SIG-M5 treated with dmso at 0.1 percent for 504 hours (cell line): ENCODE results near the gene SMAD6.
"Not testable (repeated sequence)": the region's sequence is repeated elsewhere in the genome, so short reads cannot be mapped to it uniquely, and the experiment has no call there.

Experiments used
- DNase-seq: peaks from one replicate; lab custom pipeline; 2025; ENCODE audit not compliant: unreplicated experiment; lab: John Stamatoyannopoulos, UW

The SMAD6 gene

DNA sequence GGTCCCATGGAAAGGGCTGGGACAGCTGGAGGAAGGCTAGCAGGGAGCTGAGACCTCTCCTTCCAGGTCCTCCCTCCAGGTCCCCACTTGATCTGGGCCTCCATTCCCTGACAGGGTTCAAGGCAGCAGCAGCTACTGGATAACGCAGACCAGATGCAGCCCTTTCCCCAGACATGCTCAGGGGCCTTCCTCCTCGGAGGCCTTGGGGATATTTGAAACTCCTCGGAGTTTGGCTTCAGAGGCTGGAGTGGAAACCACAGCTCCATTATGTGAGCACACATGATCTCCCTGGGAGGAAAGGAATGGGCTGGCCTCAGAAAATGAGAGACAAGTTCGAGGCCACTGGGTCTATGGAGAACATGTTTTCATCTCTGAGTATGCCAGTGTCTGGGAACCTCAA is 119.3 kb downstream of the SMAD6 start:
- no peak for DNase-seq

DNA sequence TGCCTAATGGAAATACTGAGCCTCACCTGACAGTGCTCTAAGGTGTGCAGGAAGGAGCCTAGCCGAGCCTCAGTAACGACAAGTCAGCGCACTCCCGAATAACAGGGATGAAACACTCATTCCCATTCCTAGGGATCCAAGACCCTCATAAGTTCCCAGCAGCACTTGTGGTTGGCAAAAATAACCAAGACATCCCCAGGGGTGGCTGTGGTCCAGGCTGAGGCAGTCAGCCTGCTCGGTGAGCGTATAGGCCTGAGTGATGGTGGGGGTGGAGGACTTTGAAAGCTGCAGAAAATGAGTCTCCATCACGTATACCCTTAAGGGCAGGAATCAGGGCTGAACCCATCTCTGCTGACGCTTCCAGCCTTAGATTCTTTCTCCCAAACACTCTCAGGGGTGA is 120.1 kb downstream of the SMAD6 start:
- no peak for DNase-seq

DNA sequence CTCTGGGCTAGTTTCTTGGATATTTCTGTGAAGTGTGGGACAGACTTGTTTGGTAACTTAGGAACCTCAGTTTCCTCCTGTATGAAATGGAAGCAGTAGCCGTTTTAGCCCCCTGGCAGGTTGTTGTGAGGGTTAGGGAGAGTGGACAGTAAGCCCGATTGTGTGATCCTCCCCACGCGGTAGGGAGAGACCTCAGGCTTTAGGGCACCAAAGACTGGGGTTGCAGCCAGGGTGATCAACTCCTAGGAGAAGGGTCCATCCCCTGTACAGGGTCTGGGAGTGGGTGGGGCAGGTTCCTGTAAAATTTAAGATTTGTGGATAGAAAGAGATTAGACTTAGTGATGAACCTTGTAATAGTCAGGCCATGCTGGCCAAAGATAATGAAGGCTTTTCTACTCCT is 120.5 kb downstream of the SMAD6 start:
- no peak for DNase-seq

DNA sequence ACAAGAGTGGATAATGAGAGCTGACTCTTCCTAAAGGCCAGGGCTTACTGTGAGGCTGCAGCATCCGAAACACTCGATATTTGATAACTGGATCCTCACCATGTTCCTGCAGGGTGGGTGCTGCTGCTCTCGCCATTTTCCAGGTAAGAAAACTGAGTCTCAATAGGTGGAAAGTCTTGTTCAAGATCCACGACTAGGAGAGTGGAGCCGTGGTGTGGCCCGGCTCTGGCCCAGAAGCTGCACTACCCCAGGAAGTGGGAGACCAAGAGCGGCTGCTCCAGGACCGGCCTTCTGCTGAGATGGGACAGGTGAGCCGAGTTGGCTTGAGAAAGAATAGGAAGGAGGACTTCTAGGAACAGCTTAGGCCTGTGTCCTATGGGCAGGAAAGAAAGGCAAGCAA is 121.6 kb downstream of the SMAD6 start:
- no peak for DNase-seq

DNA sequence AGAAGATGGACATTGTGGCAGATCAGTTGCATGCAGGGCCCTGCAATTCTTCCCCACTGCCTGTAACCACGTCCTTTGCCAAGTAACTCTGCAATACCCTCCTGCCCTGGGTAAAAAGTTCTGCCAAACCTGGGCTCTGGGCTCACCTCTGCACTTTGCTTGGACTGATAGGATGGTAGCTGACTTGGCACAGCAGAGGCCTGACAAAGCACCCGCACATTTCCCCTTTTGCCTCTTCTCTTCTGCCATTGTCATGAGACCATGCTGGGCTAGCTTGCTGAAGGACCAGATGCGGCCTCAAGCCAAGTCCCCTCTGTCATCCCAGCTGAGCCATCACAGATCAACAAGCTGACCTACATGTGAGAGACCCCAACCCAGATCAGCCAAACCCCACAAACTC is 122.4 kb downstream of the SMAD6 start:
- DNase-seq = no peak

DNA sequence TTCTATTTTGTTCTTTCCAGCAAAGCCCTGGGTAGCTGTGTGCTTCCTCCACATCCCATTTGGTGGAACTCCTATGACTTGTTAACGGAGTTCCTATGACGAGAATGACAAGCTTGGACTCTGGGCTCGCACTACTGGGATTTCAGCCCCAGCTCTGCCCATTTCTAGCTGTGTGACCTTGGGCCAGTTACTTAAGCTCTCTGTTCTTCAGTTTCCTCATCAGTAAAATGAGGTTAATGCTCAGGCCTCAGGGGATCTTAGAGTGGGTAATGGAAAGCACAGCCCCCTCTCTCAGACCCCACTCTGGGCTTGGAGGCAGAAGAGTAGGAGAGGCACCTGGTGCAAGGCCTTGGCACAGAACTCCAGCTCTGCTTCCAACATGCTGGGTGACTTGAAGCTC is 123.1 kb downstream of the SMAD6 start:
- DNase-seq = no peak

DNA sequence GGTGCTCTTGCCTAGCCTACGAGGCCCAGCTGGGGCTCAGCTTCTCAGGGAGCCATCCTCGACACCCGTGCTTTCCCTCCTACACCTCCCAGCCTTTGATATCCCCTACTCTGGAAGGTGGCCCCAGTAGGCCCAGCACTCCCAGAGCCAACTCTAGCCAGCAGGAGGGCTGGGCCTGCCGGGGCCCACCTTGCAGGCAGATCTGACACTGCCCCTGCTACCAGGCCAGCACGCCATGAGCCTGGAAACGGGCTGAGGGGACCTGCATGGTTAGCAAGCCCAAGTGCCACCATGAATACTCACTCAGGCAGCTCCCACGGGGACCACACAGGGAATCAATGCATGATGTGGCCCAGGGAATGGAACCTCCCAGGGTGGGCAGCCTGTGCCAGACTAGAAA is 123.7 kb downstream of the SMAD6 start:
- no peak for DNase-seq

DNA sequence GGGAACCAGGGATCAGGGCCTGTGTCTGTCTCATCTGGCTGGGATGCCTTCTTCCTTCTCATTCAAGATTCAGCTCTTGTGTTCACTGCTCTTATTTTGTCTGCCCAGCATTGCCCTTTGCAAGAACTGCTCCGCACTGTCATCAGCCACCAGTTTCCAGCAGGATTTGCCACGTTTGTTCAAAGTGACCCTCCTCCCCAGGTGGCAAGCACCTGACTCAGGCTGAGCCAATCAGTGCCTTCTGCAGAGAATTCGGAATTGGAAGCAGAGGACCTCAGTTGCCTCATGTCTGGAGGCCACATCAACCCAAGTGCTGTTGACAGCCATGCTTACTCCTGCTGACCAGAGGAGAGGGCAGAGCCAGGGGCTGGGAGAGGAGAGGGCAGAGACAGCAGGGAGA is 124.5 kb downstream of the SMAD6 start:
- no peak for DNase-seq

DNA sequence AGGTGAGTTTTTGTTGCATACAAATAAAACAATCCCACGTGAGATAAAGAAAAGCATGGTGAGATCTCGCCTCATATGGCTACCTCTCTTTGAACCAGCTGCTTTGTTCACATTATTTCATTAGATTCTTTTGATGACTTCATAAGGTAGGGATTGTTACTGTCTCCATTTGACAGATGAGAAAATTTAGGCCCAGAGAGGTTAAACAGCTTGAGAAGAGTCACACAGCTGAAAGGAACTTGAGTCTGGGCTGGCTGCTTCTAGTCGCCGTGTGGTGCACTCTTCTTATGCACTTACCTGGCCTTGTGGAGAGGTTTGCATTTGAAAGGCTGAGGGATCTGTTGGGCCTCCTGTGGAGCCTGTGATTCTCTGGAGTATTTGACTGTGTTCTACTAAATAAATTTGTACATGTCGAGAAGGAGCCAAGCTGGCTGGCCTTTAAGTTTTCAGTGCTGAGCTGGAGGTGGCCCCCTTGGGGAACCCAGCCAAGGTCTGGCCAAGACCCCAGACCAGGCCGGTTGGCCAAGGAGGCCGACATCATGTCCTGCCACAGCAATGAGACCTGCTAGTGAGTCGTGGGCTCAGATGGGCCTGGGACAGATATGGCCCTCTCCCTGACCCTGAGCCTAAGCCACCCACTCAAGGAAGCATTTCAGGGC is 125.1 kb downstream of the SMAD6 start:
- no peak for DNase-seq

DNA sequence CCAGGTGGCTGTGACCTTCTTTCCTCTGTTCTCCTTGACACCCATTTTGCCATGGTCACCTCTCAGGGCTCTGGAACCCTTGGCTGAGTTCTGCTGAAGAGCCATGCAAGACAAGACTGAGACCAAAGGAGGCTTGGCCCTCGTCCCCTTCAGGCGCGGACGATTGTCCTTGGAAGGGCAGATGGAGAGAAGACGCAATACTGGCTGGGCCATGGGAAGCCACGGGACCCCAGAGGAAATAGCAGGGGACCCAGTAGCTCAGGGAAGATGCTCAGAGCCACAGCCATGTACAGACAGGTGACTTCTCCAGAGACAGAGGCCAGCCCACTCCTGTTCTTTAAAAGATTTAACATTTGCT is 125.6 kb downstream of the SMAD6 start:
- no peak for DNase-seq

DNA sequence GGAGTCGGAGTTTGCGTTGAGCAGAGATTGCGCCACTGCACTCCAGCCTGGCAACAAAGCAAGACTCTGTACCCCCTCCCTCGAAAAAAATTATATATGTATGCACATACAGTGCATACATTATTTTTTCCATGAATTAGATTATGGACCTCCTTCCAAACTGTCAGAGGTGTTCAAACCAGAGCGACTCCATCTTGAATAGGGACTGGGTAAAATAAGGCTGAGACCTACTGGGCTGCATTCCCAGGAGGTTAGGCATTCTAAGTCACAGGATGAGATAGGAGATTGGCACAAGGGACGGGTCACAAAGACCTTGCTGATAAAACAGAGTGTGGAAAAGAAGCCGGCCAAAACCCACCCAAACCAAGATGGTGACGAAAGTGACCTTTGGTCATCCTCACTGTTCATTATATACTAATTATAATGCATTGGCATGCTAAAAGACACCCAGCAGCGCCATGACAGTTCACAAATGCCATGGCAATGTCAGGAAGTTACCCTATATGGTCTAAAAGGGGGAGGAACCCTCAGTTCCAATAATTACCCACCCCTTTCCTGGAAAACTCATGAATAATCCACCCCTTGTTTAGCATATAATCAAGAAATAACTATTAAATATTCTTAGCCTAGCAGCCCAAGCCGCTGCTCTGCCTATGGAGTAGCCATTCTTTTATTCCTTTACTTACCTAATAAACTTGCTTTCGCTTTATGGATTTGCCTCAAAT is 126.9 kb downstream of the SMAD6 start:
- not testable (repeated sequence) for DNase-seq

DNA sequence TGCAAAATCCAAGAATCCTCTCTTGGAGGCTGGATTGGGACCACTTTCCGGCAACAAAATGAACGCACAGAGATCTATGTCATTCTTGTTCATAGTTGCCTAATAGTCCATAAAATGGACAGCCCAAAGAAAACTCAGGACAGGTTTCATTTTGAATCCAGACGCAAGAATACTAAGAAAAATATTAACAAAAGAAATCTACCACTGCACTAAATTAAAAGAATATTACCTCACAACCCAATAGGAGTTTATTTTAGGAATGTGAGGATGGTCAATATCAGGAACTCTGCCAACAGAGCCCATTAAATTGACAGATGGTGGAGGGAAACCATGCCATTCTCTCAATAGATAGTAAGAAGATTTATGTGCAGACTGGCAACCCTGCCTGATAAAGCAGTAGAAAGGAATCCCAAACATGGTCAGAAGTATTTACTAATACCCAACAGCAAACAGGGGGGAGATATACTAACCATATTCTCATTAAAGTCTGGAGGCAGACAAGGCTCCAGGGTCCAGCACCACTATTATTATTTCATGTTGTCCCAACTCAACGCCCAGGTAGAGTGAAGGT is 127.6 kb downstream of the SMAD6 start:
- DNase-seq = no peak

DNA sequence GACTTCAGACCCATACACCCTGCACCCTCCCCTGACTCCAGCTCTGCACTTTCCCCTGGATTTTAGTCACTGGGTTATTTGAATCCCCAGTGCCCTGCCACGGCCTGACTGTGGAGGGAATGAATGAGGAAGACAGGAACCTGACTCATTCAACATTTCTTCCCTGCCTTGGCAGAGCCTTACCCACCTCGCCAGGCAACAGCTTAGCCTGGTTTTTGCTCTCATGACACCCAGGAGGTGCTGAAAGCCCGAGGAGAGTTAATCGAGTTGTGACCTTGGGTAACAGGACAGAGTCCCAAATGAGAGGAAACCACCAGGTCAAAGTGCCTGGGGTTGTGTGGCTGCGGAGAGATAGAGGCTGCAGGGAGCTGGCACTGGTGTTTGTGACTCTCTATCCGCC is 128.3 kb downstream of the SMAD6 start:
- no peak for DNase-seq

DNA sequence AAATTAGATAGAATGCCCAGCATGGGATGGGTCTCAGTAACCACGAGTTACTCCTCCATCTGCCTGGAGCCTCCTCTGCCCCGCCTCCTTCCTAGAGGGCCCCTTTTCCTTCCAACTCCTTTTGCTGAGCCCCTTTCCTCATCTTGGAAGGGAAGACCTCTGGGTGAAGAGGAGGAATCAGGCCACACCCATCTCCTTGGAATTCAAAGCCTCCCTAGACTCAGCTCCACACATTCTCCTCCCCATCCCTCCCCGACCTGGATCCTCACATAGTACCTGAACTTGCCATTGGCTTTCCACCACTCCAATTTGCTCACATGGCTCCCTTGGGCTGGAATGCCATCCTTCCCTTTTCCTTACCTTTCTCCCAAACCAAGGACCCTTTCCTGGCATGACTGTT is 128.8 kb downstream of the SMAD6 start:
- no peak for DNase-seq

DNA sequence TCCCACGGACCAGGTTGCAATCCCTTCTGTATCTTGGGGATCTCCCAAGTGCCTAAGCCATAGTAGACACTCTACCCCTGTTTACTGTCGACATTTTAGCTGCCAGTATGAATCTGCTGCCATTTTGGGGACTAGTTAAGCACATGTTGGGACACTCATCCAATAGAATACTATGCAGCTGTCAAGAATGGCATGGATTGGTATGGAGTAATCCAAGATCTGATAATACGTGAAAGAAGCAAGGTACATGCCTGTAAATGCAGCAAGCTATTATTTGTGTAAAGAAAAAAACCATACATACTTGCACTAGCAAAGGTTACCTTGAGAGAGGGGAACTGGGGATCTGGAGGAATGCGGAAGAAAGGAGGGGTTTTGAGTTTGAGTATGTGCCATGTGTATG is 129.3 kb downstream of the SMAD6 start:
- no peak for DNase-seq

DNA sequence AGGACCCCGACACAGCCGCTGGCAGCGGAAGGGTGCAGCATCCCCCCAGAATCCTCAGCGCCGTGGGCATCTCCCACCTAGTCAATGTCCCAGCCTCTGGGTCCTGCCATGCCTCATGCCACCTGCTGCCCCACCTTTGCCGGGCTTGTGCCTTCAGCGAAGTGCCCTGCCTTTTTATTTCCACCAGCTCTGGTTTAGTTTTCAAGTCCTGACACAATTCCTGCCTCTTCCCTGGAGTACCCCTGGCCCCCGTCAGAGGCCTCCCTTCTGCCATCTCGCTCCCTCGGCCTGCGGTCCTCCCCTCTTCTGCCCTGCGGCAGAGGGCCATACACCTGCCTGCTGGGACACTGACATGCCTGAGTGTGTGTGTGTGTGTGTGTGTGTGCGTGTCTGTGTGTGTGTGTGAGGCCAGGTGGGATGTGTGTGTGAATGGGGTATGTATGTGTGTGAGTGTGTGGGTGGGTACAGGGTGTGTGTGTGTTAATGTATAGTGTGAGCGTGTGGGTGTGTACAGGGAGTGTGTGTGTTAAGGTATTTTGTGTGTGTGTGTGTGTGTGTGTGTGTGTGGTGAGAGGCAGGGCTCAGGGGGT is 129.9 kb downstream of the SMAD6 start:
- no peak for DNase-seq
